Measurements from ENCODE around the gene NACC2.

The NACC2 gene

DNA sequence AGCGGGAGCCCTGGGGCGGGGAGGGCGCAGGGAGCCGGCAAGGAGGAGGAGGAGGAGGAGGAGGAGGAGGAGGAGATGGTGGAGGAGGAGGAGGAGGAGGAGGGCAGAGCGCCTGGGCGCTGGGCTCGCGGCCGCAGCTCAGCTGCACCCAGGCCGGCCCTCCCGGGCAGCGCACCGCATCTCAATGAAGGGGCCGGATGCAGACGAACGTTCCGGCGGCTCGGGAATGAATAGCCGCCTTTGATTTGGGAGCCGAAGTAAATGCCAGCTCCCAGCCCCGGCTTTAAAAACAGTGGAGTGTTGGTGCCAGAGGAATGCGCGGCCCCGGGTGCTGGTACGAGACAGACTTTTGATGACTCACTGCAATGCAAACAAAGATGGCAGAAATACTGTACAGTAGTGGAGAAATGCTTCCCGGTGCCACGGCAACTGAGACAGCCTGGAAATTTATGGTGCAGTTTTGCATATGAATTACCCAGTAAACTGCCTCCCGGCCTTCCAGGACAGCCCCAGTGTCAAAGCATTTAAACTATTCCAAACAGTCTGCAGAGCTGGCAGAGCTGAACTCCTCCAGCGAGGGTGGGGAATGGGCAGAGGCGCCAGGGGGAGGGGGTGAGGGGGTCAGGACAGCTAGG is 43.1 kb downstream of the NACC2 start:
- Histone ChIP-seq H3K27ac (ENCODE audit: insufficient read depth in 1 of 2, low read depth in 1 of 2, low read length in 2 of 2, poor library complexity in 1 of 2, severe bottlenecking in 2 of 2) (no peak overlapping the region), H3K4me1 (ENCODE audit: control extremely low read depth in 1 of 4, control insufficient read depth in 4 of 4, insufficient read depth in 4 of 4, low read length in 3 of 4) (peaks cover 0 to 60% (median 56%) of the 10 kb centered on the region in 4 experiments), H3K36me3 (ENCODE audit: control insufficient read depth in 4 of 4, insufficient read depth in 4 of 4, low read length in 3 of 4) (peaks cover 0 to 23% (median 12%) of the 10 kb centered on the region in 4 experiments), H3K4me3 (ENCODE audit: control insufficient read depth in 1 of 7, extremely low read depth in 1 of 7, insufficient read depth in 4 of 7, low read depth in 2 of 7, low read length in 6 of 7) (peak overlapping the region; percentile 24 to 77 (median 69)), H3K27me3 (replicated peaks in 2 of 5; ENCODE audit: control insufficient read depth in 4 of 5, insufficient read depth in 5 of 5, low read length in 4 of 5) (peaks cover 0 to 7% (median 0%) of the 10 kb centered on the region in 5 experiments), H3K9me3 (ENCODE audit: control extremely low read depth in 1 of 5, control insufficient read depth in 4 of 5, insufficient read depth in 2 of 5, low read depth in 1 of 5, low read length in 4 of 5) (no peaks in the 10 kb centered on the region)
- DNase-seq: peak; percentile 36 to 77 (median 66)
- ChIA-PET POLR2A (interaction anchor here (0.5 kb wide), 1 partner anchor 85 kb away, joined by 4 read pairs; no protein-coding TSS in a partner anchor), CTCF (interaction anchor here (0.9 to 1.2 kb wide), 2 partner anchors 10 to 71 kb away, joined by 3 read pairs; no protein-coding TSS in a partner anchor)
- 2% methylated on average over 25 of the region's 31 CpGs for WGBS (ENCODE audit: insufficient coverage)

DNA sequence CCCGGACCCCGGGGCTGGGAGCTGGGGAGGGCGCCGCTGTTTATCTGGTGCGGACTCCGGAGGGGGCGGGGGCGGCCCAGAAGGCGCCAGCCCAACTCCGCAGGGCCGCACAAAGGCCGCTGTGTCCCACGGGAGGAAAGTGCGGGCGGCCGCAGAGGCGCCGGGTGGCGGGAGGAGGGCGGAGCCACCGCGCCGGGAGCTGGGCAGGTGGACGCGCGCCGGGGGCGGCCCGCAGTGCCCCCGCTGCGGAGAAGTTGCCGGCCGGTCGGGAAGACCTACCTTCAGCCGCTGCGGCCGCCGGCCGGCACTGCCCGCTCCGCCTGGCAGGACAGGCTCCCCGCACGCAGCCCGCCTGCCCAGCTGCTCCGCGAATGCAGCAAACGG is 43.6 kb downstream of the NACC2 start:
- under 1% methylated on average over 38 of the region's 47 CpGs for WGBS (ENCODE audit: insufficient coverage)
- POLR2A ChIA-PET: no interaction called here
- CTCF ChIA-PET: interaction anchor here (0.9 to 1.2 kb wide), 2 partner anchors 10 to 71 kb away, joined by 3 read pairs; no protein-coding TSS in a partner anchor

DNA sequence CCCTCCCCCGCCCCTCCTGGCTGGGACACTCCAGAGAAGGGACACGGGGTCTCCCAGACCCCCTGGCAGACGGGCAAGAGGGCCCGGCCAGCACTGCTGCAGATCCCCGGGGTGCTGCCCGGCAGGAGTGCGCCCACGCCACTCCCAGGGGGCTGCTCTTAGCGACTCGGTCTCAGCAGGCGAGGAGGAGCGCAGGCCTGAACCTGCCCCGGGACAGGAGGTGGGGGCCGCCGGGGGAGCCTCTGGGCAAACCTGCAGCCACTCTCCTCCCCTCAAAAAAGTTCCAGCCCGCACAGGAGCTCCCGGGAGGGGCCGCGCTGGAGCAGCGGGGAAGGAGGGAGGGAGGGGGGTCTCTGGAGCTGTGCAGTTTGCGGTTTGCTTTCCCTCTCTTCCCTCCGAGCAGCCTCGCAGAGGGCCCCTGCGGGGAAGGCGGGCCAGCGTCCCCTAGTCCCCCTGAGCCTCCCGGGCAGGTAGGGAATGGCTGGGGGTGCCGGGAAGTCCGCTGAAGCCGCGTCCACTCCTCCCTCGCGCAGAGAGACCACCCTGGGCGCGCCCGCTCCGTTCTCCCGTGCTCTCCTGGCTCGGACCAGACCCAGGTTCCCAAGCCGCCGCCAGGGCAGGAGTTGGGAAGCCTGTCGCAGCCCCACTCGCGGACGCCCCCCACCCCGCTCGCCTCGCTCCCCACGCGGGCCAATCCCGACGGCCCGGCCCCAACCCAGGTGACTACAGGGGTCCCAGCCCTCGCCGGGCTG is 44.2 kb downstream of the NACC2 start:
- peaks cover 0 to 55% (median 51%) of the 10 kb centered on the region in 4 experiments for H3K4me1 ChIP-seq (ENCODE audit: control extremely low read depth in 1 of 4, control insufficient read depth in 4 of 4, insufficient read depth in 4 of 4, low read length in 3 of 4)
- peak in 1 of 3 donors; percentile 24 for DNase-seq
- POLR2A ChIA-PET: no interaction called here
- peak overlapping the region; percentile 19 to 77 (median 69) for H3K4me3 ChIP-seq (ENCODE audit: control insufficient read depth in 1 of 7, extremely low read depth in 1 of 7, insufficient read depth in 4 of 7, low read depth in 2 of 7, low read length in 6 of 7)
- CTCF ChIA-PET: interaction anchor here (1.2 kb wide), 1 partner anchor 9 kb away, joined by 3 read pairs; no protein-coding TSS in a partner anchor
- WGBS (ENCODE audit: insufficient coverage): 3% methylated on average over 46 of the region's 55 CpGs
- H3K27me3 ChIP-seq (replicated peaks in 2 of 5; ENCODE audit: control insufficient read depth in 4 of 5, insufficient read depth in 5 of 5, low read length in 4 of 5): peaks cover 0 to 7% (median 0%) of the 10 kb centered on the region in 5 experiments
- H3K9me3 ChIP-seq (ENCODE audit: control extremely low read depth in 1 of 5, control insufficient read depth in 4 of 5, insufficient read depth in 2 of 5, low read depth in 1 of 5, low read length in 4 of 5): no peaks in the 10 kb centered on the region
- H3K27ac ChIP-seq (ENCODE audit: insufficient read depth in 1 of 2, low read depth in 1 of 2, low read length in 2 of 2, poor library complexity in 1 of 2, severe bottlenecking in 2 of 2): no peak overlapping the region
- peaks cover 0 to 26% (median 14%) of the 10 kb centered on the region in 4 experiments for H3K36me3 ChIP-seq (ENCODE audit: control insufficient read depth in 4 of 4, insufficient read depth in 4 of 4, low read length in 3 of 4)

More for the DNA sequence above, 43.6 kb downstream of the NACC2 start:
- peaks cover 0 to 7% (median 0%) of the 10 kb centered on the region in 5 experiments for H3K27me3 ChIP-seq (replicated peaks in 2 of 5; ENCODE audit: control insufficient read depth in 4 of 5, insufficient read depth in 5 of 5, low read length in 4 of 5)
- peaks cover 0 to 60% (median 56%) of the 10 kb centered on the region in 4 experiments for H3K4me1 ChIP-seq (ENCODE audit: control extremely low read depth in 1 of 4, control insufficient read depth in 4 of 4, insufficient read depth in 4 of 4, low read length in 3 of 4)
- peak overlapping the region; percentile 24 to 77 (median 69) for H3K4me3 ChIP-seq (ENCODE audit: control insufficient read depth in 1 of 7, extremely low read depth in 1 of 7, insufficient read depth in 4 of 7, low read depth in 2 of 7, low read length in 6 of 7)
- DNase-seq: peak in 1 of 3 donors; percentile 26
- H3K36me3 ChIP-seq (ENCODE audit: control insufficient read depth in 4 of 4, insufficient read depth in 4 of 4, low read length in 3 of 4): peaks cover 0 to 25% (median 13%) of the 10 kb centered on the region in 4 experiments
- no peak overlapping the region for H3K27ac ChIP-seq (ENCODE audit: insufficient read depth in 1 of 2, low read depth in 1 of 2, low read length in 2 of 2, poor library complexity in 1 of 2, severe bottlenecking in 2 of 2)
- H3K9me3 ChIP-seq (ENCODE audit: control extremely low read depth in 1 of 5, control insufficient read depth in 4 of 5, insufficient read depth in 2 of 5, low read depth in 1 of 5, low read length in 4 of 5): no peaks in the 10 kb centered on the region

DNA sequence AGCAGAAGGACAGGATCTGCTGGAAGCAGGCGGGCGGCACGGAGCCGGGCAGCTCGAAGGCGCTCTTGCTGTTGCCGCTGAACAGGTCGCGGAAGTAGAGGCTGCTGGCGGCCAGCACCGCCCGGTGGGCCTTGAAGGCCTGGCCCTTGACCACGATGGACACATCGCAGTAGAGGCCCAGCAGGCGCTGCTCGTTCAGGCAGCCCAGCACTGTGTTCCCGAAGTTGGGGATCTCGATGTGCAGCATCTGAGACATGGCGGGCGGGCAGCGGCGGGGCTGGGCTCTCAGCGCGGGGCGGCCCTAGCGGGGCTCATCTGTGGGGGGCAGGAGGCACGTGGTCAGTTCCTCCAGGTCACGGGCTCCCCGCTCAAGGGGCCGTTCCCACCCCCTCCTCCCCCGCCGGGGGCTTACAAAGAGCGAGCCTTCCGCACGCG is 44.8 kb downstream of the NACC2 start:
- DNase-seq: no peak
- H3K9me3 ChIP-seq (ENCODE audit: control extremely low read depth in 1 of 5, control insufficient read depth in 4 of 5, insufficient read depth in 2 of 5, low read depth in 1 of 5, low read length in 4 of 5): no peaks in the 10 kb centered on the region
- POLR2A ChIA-PET: no interaction called here
- H3K27me3 ChIP-seq (replicated peaks in 2 of 5; ENCODE audit: control insufficient read depth in 4 of 5, insufficient read depth in 5 of 5, low read length in 4 of 5): peaks cover 0 to 7% (median 0%) of the 10 kb centered on the region in 5 experiments
- peaks cover 0 to 49% (median 46%) of the 10 kb centered on the region in 4 experiments for H3K4me1 ChIP-seq (ENCODE audit: control extremely low read depth in 1 of 4, control insufficient read depth in 4 of 4, insufficient read depth in 4 of 4, low read length in 3 of 4)
- H3K27ac ChIP-seq (ENCODE audit: insufficient read depth in 1 of 2, low read depth in 1 of 2, low read length in 2 of 2, poor library complexity in 1 of 2, severe bottlenecking in 2 of 2): no peak overlapping the region
- H3K36me3 ChIP-seq (ENCODE audit: control insufficient read depth in 4 of 4, insufficient read depth in 4 of 4, low read length in 3 of 4): peaks cover 0 to 28% (median 16%) of the 10 kb centered on the region in 4 experiments
- CTCF ChIA-PET: no interaction called here
- peak overlapping the region in 2 of 7 experiments; percentile 69 to 77 for H3K4me3 ChIP-seq (ENCODE audit: control insufficient read depth in 1 of 7, extremely low read depth in 1 of 7, insufficient read depth in 4 of 7, low read depth in 2 of 7, low read length in 6 of 7)
- 94% methylated on average over 19 of the region's 36 CpGs for WGBS (ENCODE audit: insufficient coverage)

DNA sequence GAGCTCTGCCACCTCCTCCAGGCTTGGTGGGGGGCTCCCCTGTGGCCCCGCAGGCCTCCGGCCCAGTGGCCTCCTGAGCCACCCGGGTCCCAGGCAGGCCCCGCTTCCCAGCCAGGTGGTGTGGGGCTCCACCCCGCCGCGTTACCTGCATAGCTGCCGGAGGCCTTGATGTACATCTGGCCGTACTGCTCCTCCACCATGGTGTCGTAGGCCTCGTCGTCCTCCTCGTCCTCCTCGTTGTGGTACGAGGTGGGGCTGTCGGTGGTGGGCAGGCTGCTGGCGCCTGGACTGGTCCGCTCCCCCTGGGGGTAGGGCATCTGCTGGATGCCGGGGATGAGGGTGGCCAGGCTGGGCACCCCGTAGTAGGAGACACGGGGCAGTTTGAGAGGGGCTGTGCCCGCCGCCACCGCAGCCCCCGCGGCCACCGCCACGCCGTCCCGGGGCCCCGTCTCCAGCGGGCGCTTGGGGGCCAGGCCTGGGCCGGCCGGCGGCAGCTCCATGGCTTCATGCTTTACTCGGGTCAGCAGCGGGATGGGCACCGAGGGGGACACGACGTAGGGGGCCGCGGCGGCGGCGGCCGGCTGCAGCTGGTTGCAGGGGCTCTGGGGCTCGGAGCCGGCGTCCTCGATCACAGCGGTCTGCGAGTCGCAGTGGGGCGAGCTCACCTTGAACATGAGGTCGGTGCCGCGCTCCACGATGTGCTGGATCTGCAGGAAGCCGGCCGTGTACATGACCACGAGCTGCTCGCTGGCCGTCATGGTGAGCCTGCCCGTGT is 45.4 kb downstream of the NACC2 start:
- CTCF ChIA-PET: no interaction called here
- no peak for DNase-seq

DNA sequence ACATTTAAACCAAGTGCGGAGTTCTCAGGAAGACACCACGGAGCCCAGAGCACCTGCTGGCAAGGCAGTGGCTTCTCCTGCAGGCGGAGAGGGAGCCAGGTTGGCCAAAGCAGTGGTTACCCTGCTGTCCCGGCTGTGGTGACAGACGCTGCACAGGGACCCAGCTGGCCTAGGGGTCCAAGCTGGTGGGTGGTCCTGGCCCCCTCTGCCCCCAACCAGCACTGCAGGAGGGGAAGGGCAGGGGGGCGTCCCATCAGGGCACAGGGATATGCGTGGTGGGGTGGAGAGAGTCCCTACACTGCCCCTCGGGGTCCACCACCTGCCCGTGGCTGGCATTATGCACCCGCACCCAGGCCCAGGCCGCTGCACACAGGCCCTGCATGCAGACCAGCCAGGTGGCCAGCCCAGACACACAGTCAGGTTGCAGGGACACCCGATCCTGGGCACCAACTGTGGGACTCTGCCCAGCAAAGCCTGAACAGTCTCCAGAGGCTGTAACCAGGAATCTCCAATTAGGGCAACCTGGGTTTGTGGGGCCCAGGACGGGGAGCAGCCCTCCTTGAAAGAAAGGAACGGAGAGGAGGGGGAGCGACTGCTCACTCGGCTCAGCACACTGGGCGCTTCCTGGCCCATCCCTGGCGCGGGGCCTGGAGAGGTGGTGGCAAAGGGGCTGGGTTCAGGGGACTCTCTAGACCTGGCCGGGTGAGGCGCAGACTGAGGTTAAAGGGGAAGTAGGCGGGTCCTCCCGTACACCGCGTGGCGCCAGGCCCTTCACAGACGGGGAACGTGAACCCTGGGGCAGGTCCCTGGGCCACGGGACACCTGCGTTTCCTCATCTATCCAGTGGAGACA is 46.3 kb downstream of the NACC2 start:
- no peaks in the 10 kb centered on the region for H3K9me3 ChIP-seq (ENCODE audit: control extremely low read depth in 1 of 5, control insufficient read depth in 4 of 5, insufficient read depth in 2 of 5, low read depth in 1 of 5, low read length in 4 of 5)
- H3K36me3 ChIP-seq (ENCODE audit: control insufficient read depth in 4 of 4, insufficient read depth in 4 of 4, low read length in 3 of 4): peaks cover 0 to 33% (median 19%) of the 10 kb centered on the region in 4 experiments
- no peak for DNase-seq
- no peak overlapping the region for H3K27ac ChIP-seq (ENCODE audit: insufficient read depth in 1 of 2, low read depth in 1 of 2, low read length in 2 of 2, poor library complexity in 1 of 2, severe bottlenecking in 2 of 2)
- WGBS (ENCODE audit: insufficient coverage): 93% methylated on average over 24 of the region's 30 CpGs
- ChIA-PET POLR2A (no interaction called here), CTCF (interaction anchor here (1.0 to 1.3 kb wide), 2 partner anchors 74 to 82 kb away, joined by 3 to 4 read pairs; no protein-coding TSS in a partner anchor)
- no peak overlapping the region for H3K4me3 ChIP-seq (ENCODE audit: control insufficient read depth in 1 of 7, extremely low read depth in 1 of 7, insufficient read depth in 4 of 7, low read depth in 2 of 7, low read length in 6 of 7)
- peaks cover 0 to 7% (median 0%) of the 10 kb centered on the region in 5 experiments for H3K27me3 ChIP-seq (replicated peaks in 2 of 5; ENCODE audit: control insufficient read depth in 4 of 5, insufficient read depth in 5 of 5, low read length in 4 of 5)
- peaks cover 0 to 38% (median 36%) of the 10 kb centered on the region in 4 experiments for H3K4me1 ChIP-seq (ENCODE audit: control extremely low read depth in 1 of 4, control insufficient read depth in 4 of 4, insufficient read depth in 4 of 4, low read length in 3 of 4)

More for the DNA sequence above, 45.4 kb downstream of the NACC2 start:
- POLR2A ChIA-PET: no interaction called here
- Histone ChIP-seq H3K9me3 (ENCODE audit: control extremely low read depth in 1 of 5, control insufficient read depth in 4 of 5, insufficient read depth in 2 of 5, low read depth in 1 of 5, low read length in 4 of 5) (no peaks in the 10 kb centered on the region), H3K4me1 (ENCODE audit: control extremely low read depth in 1 of 4, control insufficient read depth in 4 of 4, insufficient read depth in 4 of 4, low read length in 3 of 4) (peaks cover 0 to 46% (median 41%) of the 10 kb centered on the region in 4 experiments), H3K36me3 (ENCODE audit: control insufficient read depth in 4 of 4, insufficient read depth in 4 of 4, low read length in 3 of 4) (peaks cover 0 to 32% (median 17%) of the 10 kb centered on the region in 4 experiments), H3K4me3 (ENCODE audit: control insufficient read depth in 1 of 7, extremely low read depth in 1 of 7, insufficient read depth in 4 of 7, low read depth in 2 of 7, low read length in 6 of 7) (no peak overlapping the region), H3K27me3 (replicated peaks in 2 of 5; ENCODE audit: control insufficient read depth in 4 of 5, insufficient read depth in 5 of 5, low read length in 4 of 5) (peaks cover 0 to 7% (median 0%) of the 10 kb centered on the region in 5 experiments), H3K27ac (ENCODE audit: insufficient read depth in 1 of 2, low read depth in 1 of 2, low read length in 2 of 2, poor library complexity in 1 of 2, severe bottlenecking in 2 of 2) (no peak overlapping the region)
- 98% methylated on average over 57 of the region's 65 CpGs for WGBS (ENCODE audit: insufficient coverage)

Data from common myeloid progenitor, CD34-positive (primary cell).